HG03025 (cell line): ENCODE measurements around the gene C2orf72.
"Not testable (repeated sequence)": the region's sequence is repeated elsewhere in the genome, so short reads cannot be mapped to it uniquely, and the experiment has no call there.

Source experiments
- ATAC-seq: cut with Tn5 transposase; IDR thresholded peaks from one replicate; pipeline ENCODE4 v1.9.1; 2021; ENCODE audit warnings: mild to moderate bottlenecking, moderate library complexity; ENCODE audit not compliant: unreplicated experiment, low FRiP score

C2orf72 gene

DNA sequence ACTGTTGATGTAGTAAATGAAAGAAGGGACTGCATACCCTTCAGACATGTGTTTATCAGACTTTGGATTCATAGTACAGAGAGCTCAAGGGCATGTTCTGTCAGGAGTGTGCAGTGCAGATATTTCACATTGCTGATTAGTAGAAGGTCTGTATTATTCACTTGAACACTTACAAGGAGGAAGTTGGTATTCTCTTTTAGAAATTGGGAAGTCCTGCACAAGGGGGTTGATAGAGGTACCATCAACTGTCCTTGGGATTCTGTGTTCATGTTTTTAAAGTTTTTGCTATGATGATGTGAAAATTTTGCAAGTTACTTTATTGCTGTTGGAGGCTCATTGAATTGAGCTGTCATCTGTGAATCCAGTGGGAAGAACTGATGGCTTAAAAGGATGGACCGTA lies 26.0 kb downstream of the C2orf72 start:
- ATAC-seq: no peak

DNA sequence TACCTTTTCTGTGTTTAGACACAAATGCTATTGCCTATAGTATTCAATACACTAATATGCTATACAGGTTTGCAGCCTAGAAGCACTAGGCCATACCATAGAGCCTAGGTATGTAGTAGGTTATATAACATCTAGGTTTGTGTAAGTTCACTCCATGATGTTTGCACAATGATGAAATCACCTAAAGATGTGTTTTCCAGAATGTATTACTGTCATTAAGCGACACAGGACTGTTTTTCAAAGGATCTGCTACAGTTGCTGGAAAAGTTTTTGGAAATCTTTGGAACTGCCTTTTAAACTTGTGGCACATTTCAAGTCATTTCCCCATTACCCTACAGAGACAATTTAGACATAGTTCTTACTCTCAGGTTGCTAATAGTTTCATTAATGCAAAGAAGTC lies 28.6 kb downstream of the C2orf72 start:
- ATAC-seq: no peak

DNA sequence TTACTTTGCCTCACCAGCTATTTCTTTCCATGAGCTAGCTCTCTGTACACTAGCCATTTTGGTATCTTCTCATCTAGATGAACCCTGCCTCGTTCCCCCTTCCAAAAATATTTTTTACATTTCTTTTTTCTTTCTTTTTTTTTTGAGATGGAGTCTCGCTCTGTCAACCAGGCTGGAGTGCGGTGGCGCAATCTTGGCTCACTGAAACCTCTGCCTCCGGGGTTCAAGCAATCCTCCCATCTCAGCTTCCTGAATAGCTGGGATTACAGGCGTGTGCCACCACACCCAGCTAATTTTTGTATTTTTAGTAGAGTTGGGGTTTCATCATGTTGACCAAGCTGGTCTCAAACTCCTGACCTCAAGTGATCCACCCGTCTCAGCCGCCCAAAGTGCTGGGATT lies 30.2 kb downstream of the C2orf72 start:
- ATAC-seq: not testable (repeated sequence)

- ATAC-seq: no peak
Measured at GRCh38 chr2:231068525-231069222, 31.4 kb downstream of the C2orf72 start.

GRCh38 chr2:231069379-231070054 lies 32.2 kb downstream of the C2orf72 start:
- ATAC-seq: no peak

GRCh38 chr2:231084565-231084964 lies 47.2 kb downstream of the C2orf72 start:
- ATAC-seq: no peak

- ATAC-seq: no peak
Measured at GRCh38 chr2:231088754-231089153, 51.4 kb downstream of the C2orf72 start.

- ATAC-seq: no peak
Measured at GRCh38 chr2:231093933-231094332, 56.6 kb downstream of the C2orf72 start.

- ATAC-seq: no peak
Measured at GRCh38 chr2:231094736-231095346, 57.5 kb downstream of the C2orf72 start.
